Right cardiac atrium (tissue), 5 donors: ENCODE measurements around the gene CRKL. TPM values are rescaled to one million over a fixed set of nuclear protein-coding genes. Genes with fewer than 3 reads are reported as not detected.

Experiments
- ATAC-seq, 2 donors: fragments of 200-7000 bp; cut with Tn5 transposase; one replicate each; pipeline versions ENCODE4 v1.8.0 to v1.9.1; 2020; ENCODE audit warnings: moderate library complexity in 2 of 2, mild to moderate bottlenecking in 1 of 2
- DNase-seq, 3 donors: peaks; one replicate each; pipeline ENCODE4 v3.0.0-alpha.2; 2020
- H3K27ac ChIP-seq: one replicate; pipeline ENCODE4 v1.5.1; 2013; ENCODE audit warnings: mild to moderate bottlenecking, low read length, control low read depth, moderate library complexity
- H3K27me3 ChIP-seq: one replicate; pipeline ENCODE4 v1.6.1; 2013; ENCODE audit not compliant: control insufficient read depth, insufficient read depth
- H3K4me1 ChIP-seq: one replicate; pipeline ENCODE4 v1.6.1; 2013; ENCODE audit warnings: low read length; ENCODE audit not compliant: control insufficient read depth, insufficient read depth
- H3K4me3 ChIP-seq: one replicate; pipeline ENCODE4 v1.5.1; 2013; ENCODE audit warnings: low read length, control low read depth
- H3K9me3 ChIP-seq: one replicate; pipeline ENCODE4 v1.6.1; 2013; ENCODE audit warnings: low read length; ENCODE audit not compliant: control insufficient read depth
- WGBS: extraction: QIAGEN DNeasy Blood & Tissue Kit; methylation state at CpG from one replicate; pipeline ENCODE4 v1.1.7; 2013; 5-methylcytosine and 5-hydroxymethylcytosine counted together
- intact Hi-C, 4 donors: fragments of 100-400 bp; cut with DNase I; formaldehyde crosslinking; loops; one replicate each; pipeline versions ENCODE4 v1.11.0 to v1.14.0; 2022 to 2023
- polyA plus RNA-seq: library from polyadenylated mRNA; stranded (reverse); fragments of 200-250 nt; gene quantifications from one replicate; pipeline ENCODE4 v1.2.3, GENCODE V29; 2013
- total RNA-seq, 4 donors: library from RNA; stranded (reverse); fragmentation: NEBNext Ultra II Directional; extraction: Animal tissue kit (Norgen Biotek cat#: 25700); gene quantifications; one replicate each; pipeline ENCODE4 v1.2.1, GENCODE V29; 2021
- donor health status: healthy with polysubstance abuse.
- donor health status: DM: no; HTN: yes; CAD: no.
- donor health status: DM: no; HTN: no; CAD: no.
- donor health status: DM: no; HTN: yes; CAD: no; lungs with severe emphysema.
- donor health status: DM: yes; HTN: yes; CAD: no.

CRKL gene
- total and polyA plus RNA-seq, 5 donors: 20.8 to 53.7 (median 51.2) TPM

- H3K4me1 ChIP-seq: no peaks in the 10 kb centered on the region
- whole genome bisulfite sequencing: 67% methylated on average over 6 of the region's 6 CpGs
- ATAC-seq (no peak), DNase-seq (peak in 1 of 3 donors; percentile 21)
- no peak overlapping the region for H3K27ac ChIP-seq
- H3K4me3 ChIP-seq: peak overlapping the region; percentile 37
- H3K27me3 ChIP-seq: no peaks in the 10 kb centered on the region
- intact Hi-C loops: loop anchor here in 1 of 4 donors (10.0 kb wide), 1 partner anchor 59 kb away; no protein-coding TSS in a partner anchor
- no peaks in the 10 kb centered on the region for H3K9me3 ChIP-seq
These were observed 47.0 kb downstream of the CRKL start for GRCh38 chr22:20964090-20964798.

GRCh38 chr22:20964799-20965103 is 47.5 kb downstream of the CRKL start:
- 3% methylated on average over 28 of the region's 28 CpGs for WGBS
- no peak for ATAC-seq
- peak overlapping the region; percentile 37 for H3K4me3 ChIP-seq

GRCh38 chr22:20965104-20965887 is 48.1 kb downstream of the CRKL start:
- DNase-seq: peak in 2 of 3 donors; percentile 53 to 65
- ATAC-seq: no peak
- Histone ChIP-seq H3K4me3 (peak overlapping the region; percentile 37), H3K27me3 (no peaks in the 10 kb centered on the region), H3K4me1 (no peaks in the 10 kb centered on the region), H3K9me3 (no peaks in the 10 kb centered on the region), H3K27ac (no peak overlapping the region)
- WGBS: 10% methylated on average over 65 of the region's 65 CpGs
- intact Hi-C loops: loop anchor here in 1 of 4 donors (10.0 kb wide), 1 partner anchor 60 kb away; no protein-coding TSS in a partner anchor

More at GRCh38 chr22:20964799-20965103, 47.5 kb downstream of the CRKL start:
- no peak overlapping the region for H3K27ac ChIP-seq
- H3K27me3 ChIP-seq: no peaks in the 10 kb centered on the region
- no peaks in the 10 kb centered on the region for H3K9me3 ChIP-seq
- DNase-seq: no peak
- no peaks in the 10 kb centered on the region for H3K4me1 ChIP-seq
- intact Hi-C loops: loop anchor here in 1 of 4 donors (10.0 kb wide), 1 partner anchor 60 kb away; no protein-coding TSS in a partner anchor

DNA sequence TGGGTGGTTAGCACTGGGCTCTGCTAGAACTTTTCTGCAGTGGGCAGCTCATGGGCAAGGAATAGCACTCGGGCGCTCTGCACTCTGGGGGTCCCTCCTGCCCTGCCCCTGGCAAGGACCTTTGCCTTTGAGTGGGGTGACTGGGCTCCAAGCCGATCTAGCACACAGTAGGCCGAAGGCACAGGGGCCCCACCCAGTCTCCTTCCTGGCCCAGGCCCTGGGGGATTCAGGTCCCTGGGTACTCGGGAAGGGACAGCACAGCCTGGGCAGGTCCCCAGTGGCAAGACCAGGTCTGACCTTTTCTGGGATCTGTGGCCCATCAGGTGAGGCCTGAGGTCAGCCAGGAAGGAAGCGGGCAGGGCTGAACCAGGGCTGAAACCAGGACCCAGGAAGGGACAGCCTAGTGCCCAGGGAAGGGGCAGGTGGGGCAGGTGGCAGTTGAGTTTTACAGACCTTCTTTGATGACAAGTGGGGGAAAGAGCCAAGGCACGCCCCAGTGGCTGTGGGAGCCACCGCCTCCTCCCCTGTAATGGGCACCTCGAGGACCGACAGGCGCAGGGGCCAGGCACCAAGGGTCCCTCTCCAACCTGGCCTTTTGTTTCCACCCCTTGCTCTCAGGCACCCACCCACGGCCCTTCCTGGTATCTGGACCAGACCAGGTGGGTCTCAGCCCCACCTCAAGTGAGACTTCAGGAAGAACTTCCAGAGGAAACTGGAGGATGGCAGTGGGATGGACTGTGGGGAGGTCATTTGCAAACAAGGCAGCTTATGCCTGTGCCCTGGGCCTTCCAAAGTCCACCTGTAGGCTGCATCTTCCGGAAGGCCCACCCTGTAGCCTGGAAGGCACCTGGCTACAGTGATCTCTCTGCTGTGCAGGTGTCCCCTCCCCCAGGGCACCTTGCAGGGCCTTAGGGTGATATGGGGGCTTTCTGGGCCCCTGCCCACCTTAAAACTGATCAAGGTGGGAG is 49.0 kb downstream of the CRKL start:
- DNase-seq: peak in 1 of 3 donors; percentile 44
- Histone ChIP-seq H3K27me3 (no peaks in the 10 kb centered on the region), H3K4me3 (no peak overlapping the region), H3K4me1 (no peaks in the 10 kb centered on the region), H3K9me3 (no peaks in the 10 kb centered on the region), H3K27ac (no peak overlapping the region)
- intact Hi-C loops: loop anchor here in 1 of 4 donors (10.0 kb wide), 1 partner anchor 61 kb away; no protein-coding TSS in a partner anchor
- WGBS: 87% methylated on average over 13 of the region's 13 CpGs
- peak in 1 of 2 donors; percentile 9 for ATAC-seq

DNA sequence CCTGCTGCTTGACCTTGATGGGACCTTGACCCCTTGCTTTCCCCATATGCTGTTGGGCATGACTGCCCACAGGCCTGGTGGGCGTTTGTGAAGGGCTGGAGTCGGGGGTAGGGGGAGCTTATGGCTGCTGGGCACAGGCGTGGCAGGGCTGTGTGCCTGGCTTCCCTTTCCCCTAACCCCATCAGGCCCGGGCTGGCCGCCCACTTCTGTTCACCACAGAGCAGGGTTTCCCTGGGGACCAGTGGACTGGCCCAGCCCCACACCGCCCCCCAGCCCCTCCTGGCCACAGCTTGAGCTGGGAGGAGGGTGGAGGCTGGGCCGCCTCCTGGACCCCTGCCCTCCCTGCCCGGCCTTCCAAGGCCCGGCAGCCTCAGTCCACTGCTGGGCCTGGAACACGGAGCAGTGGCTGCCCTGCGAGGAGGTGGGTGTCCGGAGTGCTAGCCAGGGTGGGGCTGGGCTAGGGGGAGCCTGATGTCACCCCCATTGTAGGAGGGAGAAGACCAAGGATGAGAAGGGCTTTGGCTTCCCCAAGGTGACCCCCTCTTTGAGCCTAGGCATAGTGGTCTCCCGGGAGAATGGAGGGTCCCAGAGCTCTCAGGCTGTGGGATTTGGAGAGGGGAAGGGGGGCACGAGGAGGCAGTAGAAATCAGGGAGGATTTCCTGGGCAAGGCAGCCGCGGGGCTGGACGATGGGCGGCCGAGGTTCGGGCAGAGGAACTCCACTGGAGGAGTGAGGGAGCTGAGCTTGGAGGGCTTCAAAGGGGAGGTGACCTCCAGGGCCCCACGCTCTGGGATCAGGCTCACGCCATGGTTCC is 49.9 kb downstream of the CRKL start, which contains the start of gene AIFM3:
AIFM3 (plus strand) TSS at position 373 of the 814 bp plus-strand sequence. CDS start 690 bp downstream, outside the sequence.
- Histone ChIP-seq H3K4me3 (no peak within 1 kb of the TSS), H3K27me3 (no peaks in the 10 kb centered on the region), H3K27ac (no peak within 1 kb of the TSS), H3K4me1 (no peaks in the 10 kb centered on the region), H3K9me3 (no peaks in the 10 kb centered on the region)
- WGBS: 54% methylated on average over 22 of the region's 22 CpGs
- intact Hi-C loops: loop anchor here in 1 of 4 donors (10.0 kb wide), 1 partner anchor 62 kb away; no protein-coding TSS in a partner anchor
- ATAC-seq (no peak), DNase-seq (peak in 2 of 3 donors; percentile 47 to 51)

DNA sequence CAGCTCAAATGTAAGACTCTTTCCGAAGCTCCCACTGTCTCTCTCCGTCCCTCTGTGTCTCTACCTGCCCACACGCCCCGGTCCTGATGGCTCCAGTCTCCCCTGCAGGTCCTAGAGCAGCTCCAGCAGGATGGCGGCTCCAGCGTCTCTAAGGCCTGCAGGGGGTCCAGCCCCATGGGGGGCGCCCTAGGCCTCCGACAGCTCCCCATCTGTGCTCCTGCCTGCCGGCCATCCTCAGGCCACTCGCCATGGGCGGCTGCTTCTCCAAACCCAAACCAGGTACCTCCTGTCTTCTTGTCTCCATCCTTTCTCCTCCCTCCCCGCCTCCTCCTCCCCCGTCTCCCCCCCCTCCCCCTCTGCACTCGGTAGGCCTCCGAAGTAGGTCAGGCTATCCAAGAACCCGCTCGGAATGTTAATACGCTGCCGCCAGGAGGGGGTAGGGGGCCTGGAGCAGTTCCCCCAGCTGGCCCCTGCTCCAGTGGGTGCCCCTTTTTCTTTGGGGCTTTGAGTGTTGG is 50.5 kb downstream of the CRKL start:
- 50% methylated on average over 19 of the region's 19 CpGs for whole genome bisulfite sequencing
- Histone ChIP-seq H3K4me1 (no peaks in the 10 kb centered on the region), H3K27ac (no peak overlapping the region), H3K4me3 (no peak overlapping the region), H3K9me3 (no peaks in the 10 kb centered on the region), H3K27me3 (no peaks in the 10 kb centered on the region)
- intact Hi-C loops: loop anchor here in 1 of 4 donors (10.0 kb wide), 1 partner anchor 63 kb away; no protein-coding TSS in a partner anchor
- ATAC-seq (no peak), DNase-seq (peak in 2 of 3 donors; percentile 6 to 56)

- Histone ChIP-seq H3K4me3 (no peak overlapping the region), H3K4me1 (no peaks in the 10 kb centered on the region), H3K27ac (no peak overlapping the region), H3K9me3 (no peaks in the 10 kb centered on the region), H3K27me3 (no peaks in the 10 kb centered on the region)
- WGBS: 83% methylated on average over 7 of the region's 7 CpGs
- intact Hi-C loops: loop anchor here in 1 of 4 donors (10.0 kb wide), 1 partner anchor 64 kb away; no protein-coding TSS in a partner anchor
- DNase-seq (peak in 1 of 3 donors; percentile 43), ATAC-seq (peak in 1 of 2 donors; percentile 31)
These were observed 51.2 kb downstream of the CRKL start for GRCh38 chr22:20968281-20968977.

DNA sequence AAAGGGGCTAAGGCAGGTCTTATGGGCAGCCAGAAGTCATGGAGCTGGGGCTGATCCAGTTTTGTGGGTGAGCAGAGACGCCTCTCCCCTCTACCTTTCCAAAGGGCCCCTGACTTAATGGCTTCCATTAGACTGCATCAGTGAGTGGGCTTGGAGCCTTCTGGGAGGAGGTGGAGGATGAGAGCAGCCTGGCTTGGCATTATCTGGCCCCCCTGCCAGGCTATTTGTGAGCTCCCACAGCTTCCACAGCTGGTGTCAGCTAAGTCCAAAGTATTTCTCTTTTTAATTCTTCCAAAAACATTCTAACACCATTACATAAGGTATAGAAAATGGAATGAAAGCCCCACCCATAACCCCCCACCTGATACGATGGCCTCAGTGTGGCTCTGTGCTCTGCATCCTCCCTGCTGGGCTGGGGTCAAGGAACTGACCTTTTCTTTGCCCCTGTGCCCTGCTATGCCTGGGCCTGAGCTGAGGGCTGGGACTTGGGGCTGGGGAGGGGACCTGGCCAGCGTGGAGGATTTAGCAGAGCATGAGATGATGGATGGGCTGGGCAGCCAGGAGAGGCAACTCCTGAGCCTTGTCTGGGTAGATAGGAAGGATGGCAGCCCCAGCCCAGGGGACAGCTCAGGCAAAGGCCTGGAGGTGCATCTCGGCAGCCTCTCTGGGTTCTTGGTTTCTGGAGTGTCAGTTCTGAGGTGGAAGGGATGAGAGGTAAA is 53.9 kb downstream of the CRKL start:
- Histone ChIP-seq H3K9me3 (no peaks in the 10 kb centered on the region), H3K4me3 (no peak overlapping the region), H3K4me1 (no peaks in the 10 kb centered on the region), H3K27ac (no peak overlapping the region), H3K27me3 (no peaks in the 10 kb centered on the region)
- DNase-seq: peak in 1 of 3 donors; percentile 18
- 59% methylated on average over 4 of the region's 4 CpGs for WGBS
- intact Hi-C loops: no loop called here
- ATAC-seq: no peak
